HG03442 (cell line): Measurements from ENCODE around the gene NCOA1.
"Not testable (repeated sequence)": the region's sequence is repeated elsewhere in the genome, so short reads cannot be mapped to it uniquely, and the experiment has no call there.

Experiments
- ATAC-seq: cut with Tn5 transposase; IDR thresholded peaks from one replicate; pipeline ENCODE4 v1.9.1; 2021; ENCODE audit warnings: mild to moderate bottlenecking, moderate library complexity; ENCODE audit not compliant: unreplicated experiment

Gene NCOA1

GRCh38 chr2:24505534-24506275 lies 14.7 kb downstream of the NCOA1 start:
- ATAC-seq = no peak

DNA sequence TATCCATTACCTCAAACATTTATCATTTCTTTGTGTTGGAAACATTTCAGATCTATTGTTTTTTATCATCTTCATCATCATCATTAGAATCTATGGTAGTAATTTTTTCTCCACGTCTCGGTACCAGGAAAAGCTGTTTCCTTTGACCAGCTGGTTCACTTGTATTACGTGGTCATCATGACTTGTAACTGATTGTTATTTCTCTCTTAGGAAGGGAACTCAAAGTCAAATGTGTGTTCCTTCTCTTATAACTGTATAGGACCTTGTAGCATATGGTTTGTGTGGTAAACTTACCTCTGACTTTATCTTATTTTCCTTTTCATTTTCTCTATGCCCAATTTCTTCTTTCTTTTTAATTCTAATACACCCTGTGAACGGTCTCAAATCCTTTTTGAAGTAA lies 16.5 kb downstream of the NCOA1 start:
- ATAC-seq = no peak

DNA sequence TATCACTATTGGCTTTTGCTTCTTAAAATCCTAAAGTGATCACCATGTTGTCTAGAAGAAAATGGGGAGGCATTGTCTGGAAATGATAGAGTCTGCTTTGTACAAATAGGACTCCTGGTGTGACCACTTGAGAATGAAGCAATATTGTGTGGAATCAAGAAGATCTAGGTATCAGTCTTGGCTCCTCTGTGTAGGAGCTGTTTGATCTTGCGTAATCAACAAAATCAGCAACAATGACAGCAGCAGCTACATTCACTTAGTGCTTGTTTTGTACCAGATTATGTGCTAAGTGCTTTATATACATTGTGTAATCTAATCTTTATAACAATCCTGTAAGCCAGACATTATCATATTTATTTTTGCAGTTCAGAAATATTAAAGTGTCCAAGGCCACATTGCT lies 17.8 kb downstream of the NCOA1 start:
- no peak for ATAC-seq

DNA sequence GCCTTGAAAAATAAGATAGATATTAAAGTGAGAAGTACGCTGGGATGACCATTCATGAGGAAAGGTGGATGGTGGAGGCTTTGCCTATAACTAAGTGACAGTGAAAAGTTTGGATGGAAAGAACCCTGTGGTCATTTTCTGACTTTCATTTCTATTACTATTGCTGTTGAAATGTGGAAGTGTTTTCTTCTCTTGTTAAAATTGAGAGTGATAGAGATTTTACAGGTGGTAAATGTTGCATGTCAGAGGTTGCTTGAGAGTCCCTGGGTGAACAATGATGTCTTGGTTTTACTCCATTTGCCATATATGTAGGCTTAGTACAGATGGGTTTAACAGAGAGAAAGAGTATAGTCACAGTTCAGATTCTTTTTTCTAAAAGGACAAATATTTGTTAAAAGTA lies 18.4 kb downstream of the NCOA1 start:
- ATAC-seq = peak; percentile 78

- ATAC-seq = peak; percentile 67
Observed at GRCh38 chr2:24509840-24510239, 18.8 kb downstream of the NCOA1 start.

DNA sequence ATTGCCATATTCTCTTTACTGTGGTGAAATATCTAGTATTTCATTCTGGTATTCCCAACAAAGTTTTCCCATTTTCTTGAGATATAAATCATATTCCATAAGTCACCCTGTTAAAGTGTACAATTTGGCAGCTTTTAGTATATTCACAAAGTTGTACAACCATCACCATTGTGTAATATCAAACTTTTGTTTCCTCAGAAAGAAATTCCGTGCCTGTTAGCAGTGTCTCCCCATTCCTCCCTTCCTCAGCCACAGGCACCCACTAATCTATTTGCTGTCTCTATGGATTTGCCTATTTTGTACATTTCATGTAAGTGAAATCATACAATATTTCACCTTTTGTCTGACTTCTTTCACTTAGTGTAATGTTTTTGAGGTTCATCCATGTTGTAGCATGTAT lies 19.7 kb downstream of the NCOA1 start:
- ATAC-seq = no peak

GRCh38 chr2:24511198-24511597 lies 20.1 kb downstream of the NCOA1 start:
- ATAC-seq = no peak

GRCh38 chr2:24511894-24512293 lies 20.8 kb downstream of the NCOA1 start:
- no peak for ATAC-seq

DNA sequence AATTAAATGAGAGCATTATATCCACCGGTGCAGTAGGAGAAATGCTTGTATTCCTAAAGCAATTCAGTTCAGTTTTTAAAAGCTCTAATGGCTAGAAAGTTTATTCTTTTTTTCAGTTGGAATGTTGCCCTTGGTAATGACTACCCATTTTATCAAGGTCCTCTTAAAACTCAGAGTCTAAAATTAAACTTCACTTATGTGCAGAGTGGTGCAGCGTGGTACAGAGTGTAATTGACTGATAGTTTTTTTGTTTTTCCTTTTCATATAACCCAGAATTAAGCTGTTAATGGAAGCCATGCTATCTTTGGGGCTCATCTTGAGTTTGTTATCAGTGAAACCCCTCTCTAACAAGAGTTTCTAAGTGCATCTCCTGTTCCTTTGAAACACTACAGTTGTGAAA lies 21.4 kb downstream of the NCOA1 start:
- ATAC-seq = no peak

DNA sequence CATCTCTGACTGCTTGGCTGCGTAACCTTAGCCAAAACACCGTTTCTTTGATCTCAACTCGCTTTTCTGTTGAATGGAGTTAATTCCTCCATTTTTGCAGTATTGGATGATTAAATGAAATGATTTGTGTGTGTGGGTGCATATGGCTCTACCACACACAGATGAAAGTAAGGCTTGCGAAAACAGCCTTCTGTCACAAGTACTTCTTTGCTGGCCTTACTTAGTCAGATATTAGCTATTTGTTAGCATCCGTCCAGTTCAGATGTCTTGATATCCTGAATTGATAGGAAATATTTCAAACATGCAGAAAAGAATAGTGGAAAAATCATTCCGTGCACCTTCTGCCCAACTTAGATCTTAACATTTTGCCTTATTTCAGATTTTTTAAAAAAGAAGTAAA lies 21.8 kb downstream of the NCOA1 start:
- ATAC-seq = no peak

- no peak for ATAC-seq
Observed at GRCh38 chr2:24513281-24514071, 22.4 kb downstream of the NCOA1 start.

GRCh38 chr2:24514820-24515219 lies 23.8 kb downstream of the NCOA1 start:
- no peak for ATAC-seq

DNA sequence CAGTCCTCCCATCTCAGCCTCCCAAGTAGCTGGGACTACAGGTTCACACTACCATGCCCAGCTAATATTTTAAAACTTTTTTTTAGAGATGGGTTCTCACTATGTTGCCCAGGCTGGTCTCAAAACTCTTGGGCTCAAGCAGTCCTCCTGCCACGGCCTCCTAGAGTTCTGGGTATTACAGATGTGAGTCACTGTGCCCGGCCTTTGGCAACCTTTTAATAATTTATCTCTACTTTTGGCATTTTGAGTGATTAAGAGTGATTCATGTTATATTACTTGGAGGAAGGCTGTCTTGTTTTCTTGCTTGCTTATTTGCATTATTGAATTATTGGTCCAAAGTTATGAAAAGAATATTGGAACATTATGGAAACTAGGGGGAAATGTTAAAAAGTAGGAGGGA lies 24.3 kb downstream of the NCOA1 start:
- ATAC-seq = no peak

- no peak for ATAC-seq
Observed at GRCh38 chr2:24515831-24516230, 24.8 kb downstream of the NCOA1 start.

DNA sequence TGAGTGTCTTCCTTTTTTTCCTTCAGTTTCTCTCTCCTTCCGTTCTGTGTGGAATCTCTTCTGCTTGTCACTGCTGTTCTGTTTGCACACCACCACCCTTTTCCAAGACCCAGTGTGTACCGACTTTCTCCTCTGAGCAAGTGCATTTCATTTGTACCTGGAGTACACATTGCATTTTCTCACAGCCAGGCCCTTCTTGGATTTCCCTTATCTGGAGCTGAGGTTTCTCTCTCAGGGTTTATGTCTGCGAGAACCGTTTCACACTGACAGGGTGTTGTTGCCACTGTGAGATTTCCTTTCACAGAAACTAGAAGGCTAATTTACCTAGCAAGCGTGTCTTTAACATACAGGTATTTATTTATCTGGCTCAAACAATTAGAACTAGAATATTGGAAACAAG lies 26.2 kb downstream of the NCOA1 start:
- no peak for ATAC-seq

- ATAC-seq = no peak
Observed at GRCh38 chr2:24520175-24520574, 29.1 kb downstream of the NCOA1 start.

DNA sequence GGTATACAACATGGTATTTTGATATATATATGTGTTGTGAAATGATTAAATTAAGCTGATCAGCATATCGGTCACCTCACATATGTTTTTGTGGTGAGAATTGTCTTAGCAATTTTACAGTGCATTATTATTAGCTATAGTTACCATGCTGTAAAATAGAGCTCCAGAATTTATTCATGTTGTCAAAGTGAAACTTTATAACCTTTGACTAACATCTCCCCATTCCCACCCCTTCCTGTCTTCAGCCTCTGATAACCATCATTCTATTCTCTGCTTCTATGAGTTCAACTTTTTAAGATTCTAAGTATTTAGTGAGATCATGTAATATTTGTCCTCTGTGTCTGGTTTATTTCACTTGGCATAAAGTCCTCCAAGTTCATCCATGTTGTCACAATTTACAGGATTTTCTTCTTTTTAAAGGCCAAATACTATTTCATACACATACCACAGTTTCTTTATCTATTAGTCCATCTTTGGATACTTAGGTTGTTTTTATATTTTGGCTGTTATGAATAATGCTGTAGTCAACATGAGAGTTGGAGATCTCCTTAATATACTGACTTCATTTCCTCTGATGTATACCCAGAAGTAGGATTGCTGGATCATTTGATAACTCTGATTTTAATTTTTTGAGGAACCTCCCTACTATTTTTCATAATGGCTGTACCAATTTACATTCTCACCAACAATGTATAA lies 30.3 kb downstream of the NCOA1 start:
- ATAC-seq = no peak

- ATAC-seq = no peak
Observed at GRCh38 chr2:24521975-24522639, 31.1 kb downstream of the NCOA1 start.

GRCh38 chr2:24527536-24527935 lies 36.5 kb downstream of the NCOA1 start:
- ATAC-seq = no peak

DNA sequence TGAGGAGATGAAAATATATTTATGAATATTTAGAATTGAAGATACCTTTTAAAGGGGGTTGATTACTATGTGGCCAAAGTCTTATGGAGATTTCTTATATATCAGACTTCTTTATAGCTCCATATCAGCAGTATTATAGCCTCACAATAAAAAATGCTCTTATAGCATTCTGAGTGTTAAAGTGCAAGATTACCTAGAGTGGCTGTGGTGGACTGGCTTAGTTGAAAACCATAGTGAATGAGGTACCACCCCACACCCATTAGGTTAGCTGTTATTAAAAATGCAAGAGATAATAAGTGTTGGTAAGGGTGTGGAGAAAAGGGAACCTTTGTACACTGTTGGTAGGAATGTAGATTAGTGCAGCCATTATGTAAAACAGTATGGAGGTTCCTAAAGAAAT lies 39.7 kb downstream of the NCOA1 start:
- no peak for ATAC-seq

- ATAC-seq = not testable (repeated sequence)
Observed at GRCh38 chr2:24531610-24532009, 40.6 kb downstream of the NCOA1 start.
